ENCODE measurements around the gene SETD7. TPM values are rescaled to one million over a fixed set of nuclear protein-coding genes. Genes with fewer than 3 reads are reported as not detected.

SETD7 gene
- total RNA-seq, 2 donors from 2014 or later: 51.8 to 69.5 TPM

- no peak for DNase-seq (ENCODE audit: low spot score)
- TF ChIP-seq, protein P1, sequence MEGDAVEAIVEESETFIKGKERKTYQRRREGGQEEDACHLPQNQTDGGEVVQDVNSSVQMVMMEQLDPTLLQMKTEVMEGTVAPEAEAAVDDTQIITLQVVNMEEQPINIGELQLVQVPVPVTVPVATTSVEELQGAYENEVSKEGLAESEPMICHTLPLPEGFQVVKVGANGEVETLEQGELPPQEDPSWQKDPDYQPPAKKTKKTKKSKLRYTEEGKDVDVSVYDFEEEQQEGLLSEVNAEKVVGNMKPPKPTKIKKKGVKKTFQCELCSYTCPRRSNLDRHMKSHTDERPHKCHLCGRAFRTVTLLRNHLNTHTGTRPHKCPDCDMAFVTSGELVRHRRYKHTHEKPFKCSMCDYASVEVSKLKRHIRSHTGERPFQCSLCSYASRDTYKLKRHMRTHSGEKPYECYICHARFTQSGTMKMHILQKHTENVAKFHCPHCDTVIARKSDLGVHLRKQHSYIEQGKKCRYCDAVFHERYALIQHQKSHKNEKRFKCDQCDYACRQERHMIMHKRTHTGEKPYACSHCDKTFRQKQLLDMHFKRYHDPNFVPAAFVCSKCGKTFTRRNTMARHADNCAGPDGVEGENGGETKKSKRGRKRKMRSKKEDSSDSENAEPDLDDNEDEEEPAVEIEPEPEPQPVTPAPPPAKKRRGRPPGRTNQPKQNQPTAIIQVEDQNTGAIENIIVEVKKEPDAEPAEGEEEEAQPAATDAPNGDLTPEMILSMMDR (IDR thresholded peaks at IDR 0.05): no peak
- H3K9me3 ChIP-seq: no peaks in the 10 kb centered on the region
- no peaks in the 10 kb centered on the region for H3K36me3 ChIP-seq
- no peaks in the 10 kb centered on the region for H3K27me3 ChIP-seq
- H3K4me3 ChIP-seq: no peak overlapping the region
- H3K4me1 ChIP-seq: no peaks in the 10 kb centered on the region
- H3K27ac ChIP-seq: no peak overlapping the region
Measured at GRCh38 chr4:139493176-139493575, 62.8 kb downstream of the SETD7 start.

DNA sequence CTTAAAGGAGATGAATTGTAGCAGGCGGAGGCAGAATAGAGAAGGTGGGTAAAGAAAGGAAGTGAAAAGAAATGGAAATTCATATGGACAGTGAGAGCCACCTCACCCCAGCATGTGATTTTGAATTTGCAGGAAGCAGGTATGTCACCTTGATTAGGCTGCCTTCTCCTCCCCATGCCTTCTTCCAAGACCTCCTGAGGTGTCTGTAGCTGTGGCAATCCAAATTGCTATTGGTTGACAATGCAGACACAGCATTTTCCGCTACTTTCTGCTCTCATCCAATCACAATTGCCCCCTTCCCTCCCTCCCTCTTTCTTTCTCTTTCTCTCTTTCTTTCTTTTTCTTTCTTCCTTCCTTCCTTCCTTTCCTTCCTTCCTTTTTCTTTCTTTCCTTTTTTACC lies 63.6 kb downstream of the SETD7 start:
- Histone ChIP-seq H3K27me3 (no peaks in the 10 kb centered on the region), H3K9me3 (no peaks in the 10 kb centered on the region), H3K4me3 (no peak overlapping the region), H3K4me1 (no peaks in the 10 kb centered on the region), H3K36me3 (no peaks in the 10 kb centered on the region), H3K27ac (no peak overlapping the region)
- no peak for DNase-seq (ENCODE audit: low spot score)
- TF ChIP-seq, protein P1 (IDR thresholded peaks at IDR 0.05): no peak

GRCh38 chr4:139489638-139490037 lies 66.4 kb downstream of the SETD7 start:
- Histone ChIP-seq H3K9me3 (no peaks in the 10 kb centered on the region), H3K36me3 (no peaks in the 10 kb centered on the region), H3K27ac (no peak overlapping the region), H3K4me3 (no peak overlapping the region), H3K27me3 (no peaks in the 10 kb centered on the region), H3K4me1 (no peaks in the 10 kb centered on the region)
- DNase-seq (ENCODE audit: low spot score): no peak
- TF ChIP-seq, protein P1 (IDR thresholded peaks at IDR 0.05): no peak

DNA sequence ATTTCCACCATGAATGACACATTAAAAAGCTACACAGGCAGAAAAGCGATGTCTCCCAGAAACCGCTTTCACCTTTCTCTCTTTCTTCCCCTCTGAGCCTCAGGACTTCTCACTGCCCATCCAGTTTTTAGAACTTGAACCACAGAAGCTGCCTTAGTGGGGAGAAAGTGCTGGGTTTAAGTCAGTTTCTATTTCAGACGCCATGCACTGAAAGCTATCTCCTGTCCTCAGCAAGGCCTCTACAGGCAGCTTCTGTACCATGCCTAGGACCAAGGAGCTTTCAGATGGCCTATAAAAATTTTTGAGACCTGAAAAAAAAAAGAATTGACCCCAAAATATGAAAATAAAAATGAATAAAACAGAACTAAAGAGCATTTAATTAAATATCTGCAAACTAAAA lies 67.6 kb downstream of the SETD7 start:
- TF ChIP-seq, protein P1 (IDR thresholded peaks at IDR 0.05): no peak
- H3K9me3 ChIP-seq: no peaks in the 10 kb centered on the region
- DNase-seq (ENCODE audit: low spot score): no peak
- no peaks in the 10 kb centered on the region for H3K27me3 ChIP-seq
- no peak overlapping the region for H3K27ac ChIP-seq
- no peaks in the 10 kb centered on the region for H3K36me3 ChIP-seq
- H3K4me3 ChIP-seq: no peak overlapping the region
- no peaks in the 10 kb centered on the region for H3K4me1 ChIP-seq

DNA sequence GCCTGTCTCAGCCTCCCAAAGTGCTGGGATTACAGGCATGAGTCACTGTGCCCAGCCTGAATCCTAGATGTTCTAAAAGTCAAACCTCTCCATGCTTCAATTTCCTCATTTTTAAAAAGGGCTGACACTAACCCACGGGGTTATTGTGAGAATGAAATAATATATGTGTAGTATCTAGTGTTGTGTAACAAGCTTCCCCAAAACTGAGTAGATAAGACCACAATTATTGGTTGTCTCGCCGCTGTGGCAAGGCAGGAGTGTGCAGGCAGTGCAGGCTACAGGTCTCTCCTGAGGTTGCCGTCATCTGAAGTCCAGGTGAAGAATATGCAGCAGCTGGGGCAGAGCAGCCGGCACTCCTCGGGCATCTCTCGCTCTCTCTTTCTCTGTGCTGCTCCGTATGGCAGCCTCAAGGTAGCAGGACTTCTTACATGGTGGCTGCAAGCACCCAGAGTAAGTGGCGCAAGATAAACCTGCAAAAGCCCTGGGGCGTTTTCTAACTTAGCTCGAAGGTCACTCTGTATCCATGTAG lies 71.2 kb downstream of the SETD7 start:
- no peaks in the 10 kb centered on the region for H3K36me3 ChIP-seq
- H3K9me3 ChIP-seq: no peaks in the 10 kb centered on the region
- no peak overlapping the region for H3K27ac ChIP-seq
- TF ChIP-seq, protein P1 (IDR thresholded peaks at IDR 0.05): no peak
- H3K27me3 ChIP-seq: no peaks in the 10 kb centered on the region
- no peak for DNase-seq (ENCODE audit: low spot score)
- H3K4me1 ChIP-seq: no peaks in the 10 kb centered on the region
- H3K4me3 ChIP-seq: no peak overlapping the region

GRCh38 chr4:139483000-139483399 lies 73.0 kb downstream of the SETD7 start:
- H3K27me3 ChIP-seq: no peaks in the 10 kb centered on the region
- H3K9me3 ChIP-seq: no peaks in the 10 kb centered on the region
- no peak for DNase-seq (ENCODE audit: low spot score)
- H3K27ac ChIP-seq: no peak overlapping the region
- no peak overlapping the region for H3K4me3 ChIP-seq
- TF ChIP-seq, protein P1 (IDR thresholded peaks at IDR 0.05): no peak
- H3K36me3 ChIP-seq: no peaks in the 10 kb centered on the region
- H3K4me1 ChIP-seq: no peaks in the 10 kb centered on the region
